WI38 (cell line): Measurements from ENCODE around the gene DCUN1D5.

Experiments
- H3K4me3 ChIP-seq: 2 replicates; pipeline ENCODE4 v1.5.1; 2011; ENCODE audit warnings: low read depth, mild to moderate bottlenecking, control low read depth, low read length
- CTCF ChIP-seq: IDR thresholded peaks from 2 replicates; pipeline ENCODE4 v1.5.1; 2012; ENCODE audit warnings: low read depth, mild to moderate bottlenecking, control low read depth, low read length

Gene DCUN1D5

DNA sequence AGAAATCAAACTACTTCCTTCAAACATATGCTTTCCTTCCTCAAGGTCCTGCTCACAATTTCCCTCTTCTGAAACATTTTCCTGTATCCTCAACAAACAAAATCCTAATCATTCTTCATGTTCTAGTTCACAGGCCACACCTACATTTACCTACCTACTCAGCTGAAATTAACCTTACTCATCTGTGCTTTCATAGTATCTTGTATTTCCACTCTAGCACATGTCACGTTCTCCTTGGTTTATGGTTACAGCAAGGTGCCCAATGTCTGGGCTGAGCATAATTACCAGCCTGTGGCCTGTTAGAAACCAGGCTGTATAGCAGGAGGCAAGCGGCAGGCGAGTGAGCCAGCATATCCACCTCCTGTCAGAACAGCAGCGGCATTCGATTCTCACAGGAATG lies 13.2 kb downstream of the DCUN1D5 start:
- TF ChIP-seq CTCF, result no peak
- no peak overlapping the region for H3K4me3 ChIP-seq

- no peak for TF ChIP-seq CTCF
- H3K4me3 ChIP-seq, result no peak overlapping the region
Measured at GRCh38 chr11:103077554-103077953, 14.4 kb downstream of the DCUN1D5 start.

DNA sequence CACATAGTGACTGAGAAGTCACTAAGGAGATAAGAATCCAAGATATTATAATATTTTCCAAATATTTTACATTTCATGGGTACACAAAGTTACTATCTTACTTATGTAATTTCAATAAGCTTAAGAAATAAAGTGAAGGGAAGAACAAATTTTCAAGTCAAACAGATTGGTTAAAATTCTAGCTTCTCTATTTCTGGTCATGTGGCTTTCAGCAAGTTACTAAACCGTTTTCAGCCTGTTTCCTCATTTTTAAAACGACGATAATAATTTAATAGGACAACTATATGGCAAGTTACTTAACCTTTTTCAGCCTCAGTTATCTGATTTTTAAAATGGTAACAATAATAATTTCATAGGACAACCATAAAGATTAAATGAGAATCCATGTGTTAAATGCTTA lies 15.6 kb downstream of the DCUN1D5 start:
- TF ChIP-seq CTCF, result no peak
- H3K4me3 ChIP-seq, result no peak overlapping the region

GRCh38 chr11:103071008-103071407 lies 21.0 kb downstream of the DCUN1D5 start:
- no peak for TF ChIP-seq CTCF
- no peak overlapping the region for H3K4me3 ChIP-seq

GRCh38 chr11:103070142-103070541 lies 21.8 kb downstream of the DCUN1D5 start:
- no peak for TF ChIP-seq CTCF
- no peak overlapping the region for H3K4me3 ChIP-seq

GRCh38 chr11:103069367-103069766 lies 22.6 kb downstream of the DCUN1D5 start:
- no peak for TF ChIP-seq CTCF
- H3K4me3 ChIP-seq, result no peak overlapping the region

GRCh38 chr11:103067118-103067517 lies 24.8 kb downstream of the DCUN1D5 start:
- no peak for TF ChIP-seq CTCF

More at GRCh38 chr11:103067118-103067517, 24.8 kb downstream of the DCUN1D5 start:
- H3K4me3 ChIP-seq, result no peak overlapping the region
